Fibroblast of pulmonary artery (primary cell): Measurements from ENCODE around the gene MSRB3.
A peak's percentile ranks its signal among the peaks of the same experiment; 100 is the strongest.

ENCODE experiments used
- DNase-seq: peaks from one replicate; pipeline ENCODE4 v3.0.0-alpha.2; 2010; ENCODE audit warnings: low read depth
- H3K4me3 ChIP-seq: replicated peaks from 2 replicates; pipeline ENCODE4 v1.5.1; 2011; ENCODE audit warnings: low read depth, mild to moderate bottlenecking, control low read depth, low read length, moderate library complexity
- TF ChIP-seq, protein P1 (sequence below): IDR thresholded peaks from 2 replicates; pipeline ENCODE4 v1.5.1; 2011; ENCODE audit warnings: mild to moderate bottlenecking, control low read depth, low read length, inconsistent platforms; ENCODE audit errors: missing control alignments

MSRB3 gene

DNA sequence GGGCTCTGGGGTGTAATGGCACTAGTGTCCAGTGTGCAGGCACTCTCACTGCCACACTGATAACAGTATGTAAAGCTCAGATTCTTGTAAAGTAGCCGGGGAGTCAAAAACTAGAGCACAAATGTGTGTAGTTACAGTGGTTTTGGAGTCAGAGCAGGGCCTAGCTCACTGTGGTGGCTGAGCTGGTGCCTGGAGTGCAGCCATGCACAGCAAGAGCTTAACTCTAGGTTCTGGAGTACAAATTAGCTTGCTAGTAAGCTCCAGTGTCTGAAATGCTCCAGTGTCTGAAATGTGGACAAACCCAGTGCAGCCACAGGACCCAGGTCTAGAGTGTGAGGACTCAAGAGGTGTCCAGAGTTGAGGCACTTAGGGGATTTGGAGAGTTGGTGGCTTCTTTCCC lies 149.2 kb downstream of the MSRB3 start:
- DNase-seq = no peak
- no peak overlapping the region for H3K4me3 ChIP-seq
- TF ChIP-seq, protein P1, sequence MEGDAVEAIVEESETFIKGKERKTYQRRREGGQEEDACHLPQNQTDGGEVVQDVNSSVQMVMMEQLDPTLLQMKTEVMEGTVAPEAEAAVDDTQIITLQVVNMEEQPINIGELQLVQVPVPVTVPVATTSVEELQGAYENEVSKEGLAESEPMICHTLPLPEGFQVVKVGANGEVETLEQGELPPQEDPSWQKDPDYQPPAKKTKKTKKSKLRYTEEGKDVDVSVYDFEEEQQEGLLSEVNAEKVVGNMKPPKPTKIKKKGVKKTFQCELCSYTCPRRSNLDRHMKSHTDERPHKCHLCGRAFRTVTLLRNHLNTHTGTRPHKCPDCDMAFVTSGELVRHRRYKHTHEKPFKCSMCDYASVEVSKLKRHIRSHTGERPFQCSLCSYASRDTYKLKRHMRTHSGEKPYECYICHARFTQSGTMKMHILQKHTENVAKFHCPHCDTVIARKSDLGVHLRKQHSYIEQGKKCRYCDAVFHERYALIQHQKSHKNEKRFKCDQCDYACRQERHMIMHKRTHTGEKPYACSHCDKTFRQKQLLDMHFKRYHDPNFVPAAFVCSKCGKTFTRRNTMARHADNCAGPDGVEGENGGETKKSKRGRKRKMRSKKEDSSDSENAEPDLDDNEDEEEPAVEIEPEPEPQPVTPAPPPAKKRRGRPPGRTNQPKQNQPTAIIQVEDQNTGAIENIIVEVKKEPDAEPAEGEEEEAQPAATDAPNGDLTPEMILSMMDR = no peak

DNA sequence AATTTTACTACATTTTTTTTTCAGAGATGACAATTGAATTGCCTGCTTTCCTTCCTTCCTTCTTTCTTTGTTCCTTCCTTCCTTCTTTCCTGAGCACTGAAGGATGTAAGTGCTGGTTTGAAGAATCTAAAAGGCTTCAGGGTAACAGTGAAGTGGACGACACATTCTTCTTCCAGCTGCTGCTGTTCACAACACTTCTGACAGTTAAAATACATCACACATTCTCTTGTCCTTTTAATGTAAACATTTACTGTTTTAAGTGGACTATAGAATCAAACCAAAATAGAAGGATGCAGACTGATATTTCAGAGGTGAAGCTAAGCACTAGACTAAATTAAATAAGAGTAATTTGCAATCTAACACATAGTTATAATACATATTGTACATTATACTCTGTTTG lies 151.5 kb downstream of the MSRB3 start:
- DNase-seq = no peak
- no peak overlapping the region for H3K4me3 ChIP-seq
- TF ChIP-seq, protein P1 = no peak

DNA sequence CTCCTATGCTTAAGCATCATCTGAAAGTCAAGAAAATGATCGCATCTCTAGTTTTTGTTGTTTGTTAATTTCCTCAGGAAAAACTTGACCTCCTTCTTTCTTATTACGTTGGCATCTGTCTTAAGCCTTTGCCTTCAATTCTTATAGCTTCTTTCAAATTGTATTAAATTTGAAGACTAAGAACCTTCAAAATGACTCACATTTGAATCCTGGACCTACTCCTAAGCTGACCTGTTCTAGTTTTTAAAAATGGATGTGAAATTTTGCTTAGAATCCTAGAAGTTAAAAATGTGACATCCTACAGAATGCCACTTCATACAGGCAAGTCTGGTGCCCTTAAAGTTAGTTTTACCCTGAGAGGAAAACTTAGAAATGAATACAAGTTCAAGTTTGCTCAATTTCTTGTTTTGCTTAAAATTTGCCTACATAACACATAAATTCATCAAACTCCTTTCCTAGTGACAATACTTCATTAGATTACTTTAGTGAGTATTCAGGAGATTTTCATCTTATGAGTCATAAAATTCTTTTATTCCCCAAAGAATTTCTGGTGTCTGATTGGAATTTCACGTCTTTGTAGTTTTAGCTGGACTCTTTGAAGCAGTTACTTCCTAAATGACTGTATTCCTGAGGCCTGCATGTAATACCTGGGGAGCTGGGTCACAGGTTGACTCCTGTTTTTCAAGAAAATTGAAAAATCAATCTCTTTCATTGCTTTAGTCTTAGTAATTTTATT lies 152.3 kb downstream of the MSRB3 start:
- H3K4me3 ChIP-seq = no peak overlapping the region
- DNase-seq = peak; percentile 79
- TF ChIP-seq, protein P1 = no peak

DNA sequence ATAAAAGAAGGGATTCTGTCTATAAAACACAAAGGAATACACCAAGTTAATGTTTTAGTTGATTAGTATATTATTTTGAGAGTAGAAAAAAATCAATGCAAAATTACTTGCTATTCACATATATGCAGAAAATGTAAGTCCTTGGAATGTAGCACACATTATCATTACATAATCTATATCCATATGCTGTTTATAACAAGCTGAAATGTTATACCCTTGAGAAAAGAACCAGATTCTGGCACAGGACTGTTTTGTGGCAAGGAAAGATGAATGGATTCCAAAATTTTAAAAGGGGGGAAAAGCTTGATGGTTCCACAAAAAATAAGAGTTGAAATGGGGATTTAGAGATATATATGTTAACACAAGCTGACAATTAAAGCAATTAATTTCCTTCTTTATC lies 153.6 kb downstream of the MSRB3 start:
- TF ChIP-seq, protein P1 = no peak
- DNase-seq = no peak
- no peak overlapping the region for H3K4me3 ChIP-seq

DNA sequence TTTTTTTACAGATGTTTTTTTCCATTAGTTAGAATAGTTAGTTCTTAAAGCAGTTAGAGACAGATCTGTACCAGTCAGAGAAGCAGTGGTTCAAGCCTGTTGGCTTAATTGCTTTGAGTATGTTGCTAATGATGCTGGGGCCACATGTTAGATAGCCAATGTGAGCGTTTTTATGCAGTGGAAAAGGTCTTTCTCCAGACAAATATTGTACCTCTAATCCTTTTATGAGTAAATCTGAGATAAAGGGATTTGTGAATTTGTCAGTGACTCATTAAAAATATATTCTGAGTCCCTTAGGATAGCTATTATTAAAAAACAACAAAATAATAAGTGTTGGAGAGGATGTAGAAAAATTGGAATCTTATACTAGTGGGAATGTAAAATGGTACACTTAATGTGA lies 154.2 kb downstream of the MSRB3 start:
- DNase-seq = no peak
- no peak overlapping the region for H3K4me3 ChIP-seq
- TF ChIP-seq, protein P1 = no peak

DNA sequence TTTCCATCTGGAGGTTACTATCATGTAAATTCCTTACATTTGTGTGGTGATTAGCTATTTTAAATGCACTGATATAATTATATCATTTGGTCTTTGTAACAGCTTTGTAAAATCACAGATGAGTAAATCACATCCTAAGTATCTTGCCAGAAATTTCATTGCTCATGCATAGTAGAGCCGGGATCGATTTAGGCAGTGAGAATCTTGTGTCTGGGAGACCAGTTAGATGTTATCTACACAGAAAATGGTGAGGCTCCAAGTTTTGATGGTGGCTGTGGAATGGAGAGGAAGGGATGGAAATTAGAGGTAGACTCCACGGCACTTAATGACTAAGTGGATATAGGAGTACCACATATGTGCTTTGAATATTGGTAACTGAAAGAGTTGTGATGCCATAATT lies 156.3 kb downstream of the MSRB3 start:
- H3K4me3 ChIP-seq = no peak overlapping the region
- no peak for DNase-seq
- TF ChIP-seq, protein P1 = no peak

DNA sequence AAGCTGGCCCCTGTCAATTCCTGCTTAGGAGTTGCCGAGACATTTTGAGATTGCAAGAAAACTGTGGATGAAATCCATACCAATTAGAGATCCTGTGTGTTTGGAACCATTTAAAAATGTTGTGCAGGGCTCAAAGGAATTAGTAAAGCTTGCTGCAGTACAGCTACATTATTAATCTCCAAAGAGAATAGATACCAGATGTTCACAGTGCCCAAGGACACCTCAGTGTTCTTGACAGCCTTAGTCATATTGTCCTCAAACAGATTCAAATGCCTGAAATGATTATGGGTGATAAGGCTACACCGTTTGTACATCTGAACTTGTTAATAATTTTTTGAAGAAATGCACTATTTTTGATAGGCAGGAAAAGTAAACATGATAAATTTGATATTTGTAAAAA lies 164.6 kb downstream of the MSRB3 start:
- TF ChIP-seq, protein P1 = no peak
- DNase-seq = no peak
- no peak overlapping the region for H3K4me3 ChIP-seq
